HL-60 (cell line): Measurements from ENCODE around the gene PHLPP2.

Experiments
- GABPA ChIP-seq: IDR thresholded peaks from 2 replicates; pipeline ENCODE4 v1.6.1; 2012; ENCODE audit warnings: low read depth
- POLR2AphosphoS5 ChIP-seq: IDR thresholded peaks from 2 replicates; pipeline ENCODE4 v1.6.1; 2012; ENCODE audit warnings: low read depth
- SPI1 ChIP-seq: IDR thresholded peaks from 2 replicates; pipeline ENCODE4 v1.6.1; 2012; ENCODE audit warnings: low read depth, mild to moderate bottlenecking, borderline replicate concordance
- TF ChIP-seq, protein P1 (sequence below): IDR thresholded peaks from one replicate; pipeline ENCODE4 v1.5.1; 2011; ENCODE audit warnings: low read length, control low read depth, inconsistent platforms; ENCODE audit not compliant: insufficient read depth
- TF ChIP-seq, protein P2 (sequence below): IDR thresholded peaks from 2 replicates; pipeline ENCODE4 v1.6.1; 2012; ENCODE audit warnings: low read depth; ENCODE audit not compliant: insufficient replicate concordance

DNA sequence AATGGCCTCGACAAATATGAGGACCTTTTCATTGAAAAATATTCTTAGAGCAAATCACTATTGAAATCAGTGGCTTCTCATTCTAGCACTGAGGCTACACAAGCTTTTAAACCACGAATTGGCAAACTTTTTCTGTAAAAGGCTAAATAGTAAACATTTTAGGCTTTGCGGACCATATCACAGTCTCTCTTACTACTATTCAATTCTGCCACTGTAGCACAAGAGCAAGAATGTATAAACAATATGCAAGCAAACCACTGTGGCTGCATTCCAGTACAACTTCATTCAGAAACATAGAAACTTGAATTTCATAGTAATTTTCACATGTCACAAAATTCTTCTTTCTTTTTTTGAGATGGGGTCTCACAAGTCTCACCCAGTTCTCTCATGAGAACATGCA lies 49.1 kb downstream of the PHLPP2 start:
- TF ChIP-seq, protein P1, sequence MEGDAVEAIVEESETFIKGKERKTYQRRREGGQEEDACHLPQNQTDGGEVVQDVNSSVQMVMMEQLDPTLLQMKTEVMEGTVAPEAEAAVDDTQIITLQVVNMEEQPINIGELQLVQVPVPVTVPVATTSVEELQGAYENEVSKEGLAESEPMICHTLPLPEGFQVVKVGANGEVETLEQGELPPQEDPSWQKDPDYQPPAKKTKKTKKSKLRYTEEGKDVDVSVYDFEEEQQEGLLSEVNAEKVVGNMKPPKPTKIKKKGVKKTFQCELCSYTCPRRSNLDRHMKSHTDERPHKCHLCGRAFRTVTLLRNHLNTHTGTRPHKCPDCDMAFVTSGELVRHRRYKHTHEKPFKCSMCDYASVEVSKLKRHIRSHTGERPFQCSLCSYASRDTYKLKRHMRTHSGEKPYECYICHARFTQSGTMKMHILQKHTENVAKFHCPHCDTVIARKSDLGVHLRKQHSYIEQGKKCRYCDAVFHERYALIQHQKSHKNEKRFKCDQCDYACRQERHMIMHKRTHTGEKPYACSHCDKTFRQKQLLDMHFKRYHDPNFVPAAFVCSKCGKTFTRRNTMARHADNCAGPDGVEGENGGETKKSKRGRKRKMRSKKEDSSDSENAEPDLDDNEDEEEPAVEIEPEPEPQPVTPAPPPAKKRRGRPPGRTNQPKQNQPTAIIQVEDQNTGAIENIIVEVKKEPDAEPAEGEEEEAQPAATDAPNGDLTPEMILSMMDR: no peak
- TF ChIP-seq POLR2AphosphoS5: no peak
- TF ChIP-seq, protein P2, sequence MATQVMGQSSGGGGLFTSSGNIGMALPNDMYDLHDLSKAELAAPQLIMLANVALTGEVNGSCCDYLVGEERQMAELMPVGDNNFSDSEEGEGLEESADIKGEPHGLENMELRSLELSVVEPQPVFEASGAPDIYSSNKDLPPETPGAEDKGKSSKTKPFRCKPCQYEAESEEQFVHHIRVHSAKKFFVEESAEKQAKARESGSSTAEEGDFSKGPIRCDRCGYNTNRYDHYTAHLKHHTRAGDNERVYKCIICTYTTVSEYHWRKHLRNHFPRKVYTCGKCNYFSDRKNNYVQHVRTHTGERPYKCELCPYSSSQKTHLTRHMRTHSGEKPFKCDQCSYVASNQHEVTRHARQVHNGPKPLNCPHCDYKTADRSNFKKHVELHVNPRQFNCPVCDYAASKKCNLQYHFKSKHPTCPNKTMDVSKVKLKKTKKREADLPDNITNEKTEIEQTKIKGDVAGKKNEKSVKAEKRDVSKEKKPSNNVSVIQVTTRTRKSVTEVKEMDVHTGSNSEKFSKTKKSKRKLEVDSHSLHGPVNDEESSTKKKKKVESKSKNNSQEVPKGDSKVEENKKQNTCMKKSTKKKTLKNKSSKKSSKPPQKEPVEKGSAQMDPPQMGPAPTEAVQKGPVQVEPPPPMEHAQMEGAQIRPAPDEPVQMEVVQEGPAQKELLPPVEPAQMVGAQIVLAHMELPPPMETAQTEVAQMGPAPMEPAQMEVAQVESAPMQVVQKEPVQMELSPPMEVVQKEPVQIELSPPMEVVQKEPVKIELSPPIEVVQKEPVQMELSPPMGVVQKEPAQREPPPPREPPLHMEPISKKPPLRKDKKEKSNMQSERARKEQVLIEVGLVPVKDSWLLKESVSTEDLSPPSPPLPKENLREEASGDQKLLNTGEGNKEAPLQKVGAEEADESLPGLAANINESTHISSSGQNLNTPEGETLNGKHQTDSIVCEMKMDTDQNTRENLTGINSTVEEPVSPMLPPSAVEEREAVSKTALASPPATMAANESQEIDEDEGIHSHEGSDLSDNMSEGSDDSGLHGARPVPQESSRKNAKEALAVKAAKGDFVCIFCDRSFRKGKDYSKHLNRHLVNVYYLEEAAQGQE: no peak
- no peak for TF ChIP-seq GABPA
- no peak for TF ChIP-seq SPI1
